DMS79 treated with DMSO at 0.1 percent for 48 hours (cell line): Measurements from ENCODE around the gene TRIM31.

Experiments
- DNase-seq: peaks from one replicate; lab custom pipeline; 2025; lab: John Stamatoyannopoulos, UW

The TRIM31 gene

GRCh38 chr6:30075790-30076732 is 36.8 kb downstream of the TRIM31 start:
- DNase-seq = peak; percentile 24

GRCh38 chr6:30075094-30075789 is 37.6 kb downstream of the TRIM31 start, which contains the start of gene RNF39:
TSS of gene RNF39 (minus strand) at chr6:30075769. CDS start at chr6:30075585, 184 bp downstream.
- no peak for DNase-seq

- DNase-seq = no peak
Observed at GRCh38 chr6:30074331-30075093, 38.4 kb downstream of the TRIM31 start.

GRCh38 chr6:30073489-30074235 is 39.2 kb downstream of the TRIM31 start:
- no peak for DNase-seq

- DNase-seq = no peak
Observed at GRCh38 chr6:30071858-30072257, 41.0 kb downstream of the TRIM31 start.

GRCh38 chr6:30071081-30071818 is 41.6 kb downstream of the TRIM31 start:
- DNase-seq = no peak

- DNase-seq = no peak
Observed at GRCh38 chr6:30067460-30068139, 45.3 kb downstream of the TRIM31 start.

GRCh38 chr6:30066577-30067459 is 46.1 kb downstream of the TRIM31 start, which contains the start of gene PPP1R11:
TSS of gene PPP1R11 (plus strand) at chr6:30067198. CDS start at chr6:30067411, 213 bp downstream.
- peak; percentile 99 for DNase-seq

- peak; percentile 38 for DNase-seq
Observed at GRCh38 chr6:30066082-30066481, 46.8 kb downstream of the TRIM31 start.

GRCh38 chr6:30063315-30063714 is 49.6 kb downstream of the TRIM31 start:
- no peak for DNase-seq

GRCh38 chr6:30062471-30063178 is 50.3 kb downstream of the TRIM31 start:
- DNase-seq = no peak

- DNase-seq = no peak
Observed at GRCh38 chr6:30061858-30062458, 50.9 kb downstream of the TRIM31 start.

GRCh38 chr6:30061092-30061857 is 51.6 kb downstream of the TRIM31 start, which contains the start of gene POLR1H:
TSS of gene POLR1H (plus strand) at chr6:30061265. CDS start at chr6:30061525, 260 bp downstream.
- DNase-seq = peak; percentile 96

GRCh38 chr6:30060606-30061091 is 52.2 kb downstream of the TRIM31 start:
- no peak for DNase-seq

- no peak for DNase-seq
Observed at GRCh38 chr6:30055513-30055912, 57.4 kb downstream of the TRIM31 start.

GRCh38 chr6:30053682-30054081 is 59.2 kb downstream of the TRIM31 start:
- no peak for DNase-seq
